GM20000 (cell line): ENCODE measurements around the gene FAM240A.

Source experiments
- DNase-seq: peaks from one replicate; pipeline ENCODE4 v3.0.0; 2012; ENCODE audit warnings: low spot score
- CTCF ChIP-seq: IDR thresholded peaks from 2 replicates; pipeline ENCODE4 v1.5.1; 2012; ENCODE audit warnings: mild to moderate bottlenecking, control low read depth; ENCODE audit errors: extremely low read depth, missing control alignments

Gene FAM240A

GRCh38 chr3:46646700-46647099 lies 34.4 kb downstream of the FAM240A start:
- no peak for DNase-seq
- TF ChIP-seq CTCF, result no peak

- TF ChIP-seq CTCF, result no peak
- DNase-seq, result no peak
Observed at GRCh38 chr3:46648096-46648495, 35.8 kb downstream of the FAM240A start.

GRCh38 chr3:46649436-46649835 lies 37.1 kb downstream of the FAM240A start:
- DNase-seq, result no peak
- no peak for TF ChIP-seq CTCF

- no peak for TF ChIP-seq CTCF
- no peak for DNase-seq
Observed at GRCh38 chr3:46651084-46651483, 38.8 kb downstream of the FAM240A start.

- no peak for TF ChIP-seq CTCF
- DNase-seq, result no peak
Observed at GRCh38 chr3:46655271-46655670, 42.9 kb downstream of the FAM240A start.

GRCh38 chr3:46656778-46657556 lies 44.6 kb downstream of the FAM240A start:
- TF ChIP-seq CTCF, result no peak
- no peak for DNase-seq

- no peak for TF ChIP-seq CTCF
- no peak for DNase-seq
Observed at GRCh38 chr3:46659285-46659684, 47.0 kb downstream of the FAM240A start.
